GM19238 (cell line): ENCODE data around the gene CLCN2.
"Not testable (repeated sequence)": the region's sequence is repeated elsewhere in the genome, so short reads cannot be mapped to it uniquely, and the experiment has no call there.

ENCODE experiments used
- DNase-seq: peaks from one replicate; pipeline ENCODE4 v3.0.0; 2011; ENCODE audit warnings: low spot score; ENCODE audit not compliant: insufficient read length

Gene CLCN2

DNA sequence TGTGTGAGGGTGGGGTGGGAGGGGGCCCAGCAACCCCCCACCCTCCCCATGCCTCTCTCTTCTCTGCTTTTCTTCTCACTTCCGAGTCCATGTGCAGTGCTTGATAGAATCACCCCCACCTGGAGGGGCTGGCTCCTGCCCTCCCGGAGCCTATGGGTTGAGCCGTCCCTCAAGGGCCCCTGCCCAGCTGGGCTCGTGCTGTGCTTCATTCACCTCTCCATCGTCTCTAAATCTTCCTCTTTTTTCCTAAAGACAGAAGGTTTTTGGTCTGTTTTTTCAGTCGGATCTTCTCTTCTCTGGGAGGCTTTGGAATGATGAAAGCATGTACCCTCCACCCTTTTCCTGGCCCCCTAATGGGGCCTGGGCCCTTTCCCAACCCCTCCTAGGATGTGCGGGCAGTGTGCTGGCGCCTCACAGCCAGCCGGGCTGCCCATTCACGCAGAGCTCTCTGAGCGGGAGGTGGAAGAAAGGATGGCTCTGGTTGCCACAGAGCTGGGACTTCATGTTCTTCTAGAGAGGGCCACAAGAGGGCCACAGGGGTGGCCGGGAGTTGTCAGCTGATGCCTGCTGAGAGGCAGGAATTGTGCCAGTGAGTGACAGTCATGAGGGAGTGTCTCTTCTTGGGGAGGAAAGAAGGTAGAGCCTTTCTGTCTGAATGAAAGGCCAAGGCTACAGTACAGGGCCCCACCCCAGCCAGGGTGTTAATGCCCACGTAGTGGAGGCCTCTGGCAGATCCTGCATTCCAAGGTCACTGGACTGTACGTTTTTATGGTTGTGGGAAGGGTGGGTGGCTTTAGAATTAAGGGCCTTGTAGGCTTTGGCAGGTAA lies 15.9 kb downstream of the CLCN2 start:
- no peak for DNase-seq

DNA sequence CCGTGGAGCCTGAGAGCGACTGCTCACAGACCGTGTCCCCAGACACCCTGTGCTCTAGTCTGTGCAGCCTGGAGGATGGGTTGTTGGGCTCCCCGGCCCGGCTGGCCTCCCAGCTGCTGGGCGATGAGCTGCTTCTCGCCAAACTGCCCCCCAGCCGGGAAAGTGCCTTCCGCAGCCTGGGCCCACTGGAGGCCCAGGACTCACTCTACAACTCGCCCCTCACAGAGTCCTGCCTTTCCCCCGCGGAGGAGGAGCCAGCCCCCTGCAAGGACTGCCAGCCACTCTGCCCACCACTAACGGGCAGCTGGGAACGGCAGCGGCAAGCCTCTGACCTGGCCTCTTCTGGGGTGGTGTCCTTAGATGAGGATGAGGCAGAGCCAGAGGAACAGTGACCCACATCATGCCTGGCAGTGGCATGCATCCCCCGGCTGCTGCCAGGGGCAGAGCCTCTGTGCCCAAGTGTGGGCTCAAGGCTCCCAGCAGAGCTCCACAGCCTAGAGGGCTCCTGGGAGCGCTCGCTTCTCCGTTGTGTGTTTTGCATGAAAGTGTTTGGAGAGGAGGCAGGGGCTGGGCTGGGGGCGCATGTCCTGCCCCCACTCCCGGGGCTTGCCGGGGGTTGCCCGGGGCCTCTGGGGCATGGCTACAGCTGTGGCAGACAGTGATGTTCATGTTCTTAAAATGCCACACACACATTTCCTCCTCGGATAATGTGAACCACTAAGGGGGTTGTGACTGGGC lies 16.7 kb downstream of the CLCN2 start:
- DNase-seq, result no peak

DNA sequence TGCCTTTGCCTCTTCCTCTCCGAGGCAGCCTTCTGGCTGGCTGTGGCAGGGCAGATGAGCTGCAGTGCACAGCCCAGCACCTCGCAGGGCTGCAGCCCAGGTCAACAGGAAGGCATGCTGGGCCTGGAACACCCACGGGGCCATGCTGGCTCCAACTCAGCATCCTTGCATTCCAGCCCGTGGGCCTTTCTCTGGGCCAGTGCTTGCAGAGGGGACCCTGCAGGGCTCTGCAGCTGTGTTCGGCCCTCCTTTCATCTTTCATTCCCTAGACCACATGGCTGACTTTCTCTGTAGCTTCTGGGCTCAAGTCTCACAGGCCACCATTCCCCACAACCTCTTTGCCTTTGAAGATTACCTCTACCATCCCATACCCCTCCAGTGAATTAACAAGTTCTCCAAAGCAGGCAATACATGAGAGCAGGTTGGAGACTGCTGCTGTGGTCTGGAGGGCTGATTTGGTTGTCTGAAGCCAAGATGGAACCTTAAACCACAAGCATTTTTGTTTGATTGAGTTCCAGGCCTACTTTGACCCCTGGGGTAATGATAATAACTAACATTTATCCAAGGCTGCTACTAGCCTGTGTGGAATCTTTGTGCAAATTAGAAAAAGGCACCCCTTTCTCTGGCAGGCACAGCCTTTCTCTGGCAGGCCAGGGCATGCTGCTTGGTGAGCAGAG lies 18.1 kb downstream of the CLCN2 start:
- no peak for DNase-seq

DNA sequence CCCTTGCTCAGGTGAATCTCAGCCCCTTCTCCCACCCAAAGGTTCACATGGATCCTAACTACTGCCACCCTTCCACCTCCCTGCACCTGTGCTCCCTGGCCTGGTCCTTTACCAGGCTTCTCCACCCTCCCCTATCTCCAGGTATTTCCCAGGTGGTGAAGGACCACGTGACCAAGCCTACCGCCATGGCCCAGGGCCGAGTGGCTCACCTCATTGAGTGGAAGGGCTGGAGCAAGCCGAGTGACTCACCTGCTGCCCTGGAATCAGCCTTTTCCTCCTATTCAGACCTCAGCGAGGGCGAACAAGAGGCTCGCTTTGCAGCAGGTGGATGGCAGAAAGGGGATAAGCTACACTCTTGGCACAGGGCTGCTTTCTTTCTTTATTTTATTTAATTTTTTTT lies 19.5 kb downstream of the CLCN2 start:
- DNase-seq, result no peak

- not testable (repeated sequence) for DNase-seq
Observed at GRCh38 chr3:184339451-184340135, 21.8 kb downstream of the CLCN2 start.

GRCh38 chr3:184339001-184339400 lies 22.4 kb downstream of the CLCN2 start:
- DNase-seq, result no peak

DNA sequence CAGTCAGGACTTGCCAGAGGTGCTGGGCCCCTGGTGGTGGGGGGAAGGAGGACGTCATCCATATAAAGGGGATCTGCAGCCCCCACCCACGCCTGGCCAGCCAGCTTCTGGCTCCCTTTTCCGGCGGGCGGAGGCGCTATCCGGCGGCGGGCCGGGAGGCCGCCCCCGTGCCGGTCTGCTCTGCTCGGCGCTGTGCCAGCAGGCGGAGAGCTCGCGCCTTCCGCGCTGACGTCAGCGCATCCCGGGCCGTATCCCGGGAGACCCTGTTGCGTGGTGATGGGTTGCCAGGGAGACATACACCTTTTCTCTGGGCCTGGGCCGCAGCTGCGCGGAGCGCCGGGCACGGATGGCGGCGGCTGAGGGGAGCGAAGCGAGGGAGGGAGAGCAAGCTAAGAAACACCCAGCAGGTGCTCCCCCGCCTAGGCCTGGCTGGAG lies 22.9 kb downstream of the CLCN2 start:
- DNase-seq, result no peak

- no peak for DNase-seq
Observed at GRCh38 chr3:184337981-184338380, 23.4 kb downstream of the CLCN2 start.

GRCh38 chr3:184337399-184337714 lies 24.0 kb downstream of the CLCN2 start, which contains the start of gene FAM131A:
TSS of gene FAM131A (plus strand) at chr3:184337600. CDS start at chr3:184337631, 31 bp downstream.
- no peak for DNase-seq

- DNase-seq, result no peak
Observed at GRCh38 chr3:184336547-184337398, 24.6 kb downstream of the CLCN2 start.

- DNase-seq, result peak; percentile 80
Observed at GRCh38 chr3:184335661-184336546, 25.5 kb downstream of the CLCN2 start.

- no peak for DNase-seq
Observed at GRCh38 chr3:184335291-184335660, 26.1 kb downstream of the CLCN2 start.

DNA sequence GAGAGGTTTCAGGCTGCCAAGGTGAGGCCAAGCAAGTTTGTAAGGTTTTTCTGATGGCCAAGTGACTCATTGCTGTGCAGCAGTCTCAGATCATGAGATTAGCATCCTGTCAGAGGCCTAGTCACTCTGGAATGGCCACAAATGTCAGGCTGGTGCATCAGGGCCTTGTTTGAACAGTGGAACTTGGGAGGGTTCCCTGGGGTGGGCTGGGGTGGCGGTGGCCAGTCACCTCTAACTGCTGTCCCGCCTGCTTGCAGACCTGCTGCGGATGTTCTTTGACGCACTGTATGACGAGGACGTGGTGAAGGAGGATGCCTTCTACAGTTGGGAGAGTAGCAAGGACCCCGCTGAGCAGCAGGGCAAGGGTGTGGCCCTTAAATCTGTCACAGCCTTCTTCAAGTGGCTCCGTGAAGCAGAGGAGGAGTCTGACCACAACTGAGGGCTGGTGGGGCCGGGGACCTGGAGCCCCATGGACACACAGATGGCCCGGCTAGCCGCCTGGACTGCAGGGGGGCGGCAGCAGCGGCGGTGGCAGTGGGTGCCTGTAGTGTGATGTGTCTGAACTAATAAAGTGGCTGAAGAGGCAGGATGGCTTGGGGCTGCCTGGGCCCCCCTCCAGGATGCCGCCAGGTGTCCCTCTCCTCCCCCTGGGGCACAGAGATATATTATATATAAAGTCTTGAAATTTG lies 26.8 kb downstream of the CLCN2 start:
- no peak for DNase-seq

- no peak for DNase-seq
Observed at GRCh38 chr3:184333700-184334099, 27.7 kb downstream of the CLCN2 start.

GRCh38 chr3:184333190-184333589 lies 28.2 kb downstream of the CLCN2 start:
- DNase-seq, result no peak

- DNase-seq, result no peak
Observed at GRCh38 chr3:184332370-184333090, 28.9 kb downstream of the CLCN2 start.

DNA sequence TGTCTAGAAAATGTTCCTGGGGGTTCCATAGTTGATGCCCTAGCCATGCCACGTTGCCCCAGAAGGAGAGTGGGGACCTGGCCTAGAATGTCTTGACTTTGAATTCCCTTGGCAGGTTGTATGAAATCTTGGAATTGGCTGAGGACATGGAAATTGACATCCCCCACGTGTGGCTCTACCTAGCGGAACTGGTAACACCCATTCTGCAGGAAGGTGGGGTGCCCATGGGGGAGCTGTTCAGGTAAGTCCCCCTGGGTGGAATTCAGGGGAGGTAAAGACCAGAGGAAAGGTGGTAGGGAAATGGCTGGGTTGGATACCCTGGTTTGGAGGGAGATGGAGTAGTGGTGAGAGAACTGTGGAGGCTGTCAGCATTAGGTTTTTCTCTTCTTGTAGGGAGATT lies 32.9 kb downstream of the CLCN2 start:
- no peak for DNase-seq

- no peak for DNase-seq
Observed at GRCh38 chr3:184327171-184327570, 34.2 kb downstream of the CLCN2 start.
